Esophagus muscularis mucosa (tissue), 4 donors: ENCODE measurements around the gene FGFR2. TPM values are rescaled to one million over a fixed set of nuclear protein-coding genes. Genes with fewer than 3 reads are reported as not detected.

Experiments used
- DNase-seq: peaks from one replicate; pipeline ENCODE4 v3.0.0-alpha.2; 2017; ENCODE audit errors: extremely low spot score
- H3K27ac ChIP-seq, 4 donors: fragments of 200-600 bp; sonication (generic); replicated peaks in 1 of 4; 1 replicate in 3 of 4; 2 replicates in 1 of 4; pipeline ENCODE4 v1.5.1; 2016 to 2019; ENCODE audit warnings: mild to moderate bottlenecking in 1 of 4
- H3K27me3 ChIP-seq, 4 donors: fragments of 200-600 bp; sonication (generic); one replicate each; pipeline versions ENCODE4 v1.5.1 to v1.6.0; 2016 to 2019
- H3K36me3 ChIP-seq, 4 donors: fragments of 200-600 bp; sonication (generic); one replicate each; pipeline ENCODE4 v1.5.1; 2016 to 2019
- H3K4me1 ChIP-seq, 4 donors: fragments of 200-600 bp; sonication (generic); one replicate each; pipeline ENCODE4 v1.5.1; 2016 to 2019
- H3K4me3 ChIP-seq, 4 donors: fragments of 200-600 bp; sonication (generic); 1 replicate in 2 of 4; 2 replicates in 2 of 4; pipeline ENCODE4 v1.5.1; 2016 to 2019; ENCODE audit warnings: mild to moderate bottlenecking in 4 of 4, moderate library complexity in 1 of 4
- H3K9me3 ChIP-seq, 4 donors: fragments of 200-600 bp; sonication (generic); 1 replicate in 3 of 4; 2 replicates in 1 of 4; pipeline ENCODE4 v1.5.1; 2016 to 2019
- CTCF ChIP-seq, 3 experiments: fragments of 200-600 bp in 2 of 3; fragments of 450-650 bp in 1 of 3; sonication (generic) in 2 of 3; IDR thresholded peaks; one replicate each; pipeline ENCODE4 v1.5.1; 2017 to 2019; ENCODE audit warnings: antibody characterized with exemption in 3 of 3, mild to moderate bottlenecking in 2 of 3, moderate library complexity in 1 of 3
- EP300 ChIP-seq: sonication (generic); formaldehyde crosslinking; IDR thresholded peaks from one replicate; pipeline ENCODE4 v1.6.1; 2017; ENCODE audit warnings: antibody characterized with exemption
- POLR2A ChIP-seq: fragments of 450-650 bp; IDR thresholded peaks from one replicate; pipeline ENCODE4 v1.6.1; 2017; ENCODE audit warnings: antibody characterized with exemption, moderate library complexity, mild to moderate bottlenecking, low read depth
- POLR2AphosphoS5 ChIP-seq, 2 donors: sonication (generic); formaldehyde crosslinking; IDR thresholded peaks; one replicate each; pipeline ENCODE4 v1.6.1; 2017; ENCODE audit warnings: antibody characterized with exemption in 2 of 2
- WGBS: methylation state at CpG from one replicate; pipeline ENCODE4 v1.1.5; 2018; 5-methylcytosine and 5-hydroxymethylcytosine counted together
- intact Hi-C: fragments of 100-400 bp; cut with DNase I; formaldehyde crosslinking; loops from one replicate; pipeline ENCODE4 v1.15.1; 2023
- total RNA-seq, 4 donors: library from RNA; depleted of rRNA; stranded (reverse); fragments of >200 nt; gene quantifications; one replicate each; pipeline versions ENCODE4 v1.1.0 to v1.2.1, GENCODE V29; 2016

The FGFR2 gene
- total RNA-seq, 4 donors from 2014 or later = 58.6 to 74.0 (median 60.5) TPM

- H3K4me1 ChIP-seq = peaks cover 0 to 92% (median 87%) of the 10 kb centered on the region in 4 donors
Measured at GRCh38 chr10:121577568-121577967, 20.7 kb downstream of the FGFR2 start.

DNA sequence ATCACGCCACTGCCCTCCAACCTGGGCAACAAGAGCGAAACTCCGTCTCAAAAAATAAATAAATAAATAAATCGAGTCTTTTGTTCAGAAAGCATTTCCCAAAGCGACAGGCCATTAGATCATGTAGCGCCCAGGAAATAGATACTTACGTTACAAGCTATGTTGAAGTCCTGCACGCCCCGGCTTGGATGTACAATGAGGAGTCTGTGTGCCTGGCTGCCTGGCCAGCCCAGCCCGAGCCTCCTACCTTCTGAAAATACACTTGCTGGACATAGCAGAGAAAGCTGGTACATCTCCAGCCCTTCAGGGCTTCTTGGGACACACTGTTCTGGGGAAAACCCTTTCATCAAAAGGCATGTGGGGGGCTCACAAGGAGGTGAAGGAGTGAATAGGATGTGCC is 22.1 kb downstream of the FGFR2 start:
- Histone ChIP-seq H3K4me3 (no peak overlapping the region), H3K4me1 (peaks cover 0 to 87% (median 84%) of the 10 kb centered on the region in 4 donors), H3K27ac (peak overlapping the region; percentile 77 to 85 (median 82)), H3K27me3 (no peaks in the 10 kb centered on the region), H3K36me3 (no peaks in the 10 kb centered on the region), H3K9me3 (no peaks in the 10 kb centered on the region)
- DNase-seq = no peak
- intact Hi-C loops = no loop called here
- 89% methylated on average over 10 of the region's 10 CpGs for WGBS
- peak in 1 of 2 donors; percentile 11 for TF ChIP-seq POLR2AphosphoS5 (IDR thresholded peaks at IDR 0.05)
- no peak for TF ChIP-seq CTCF (IDR thresholded peaks at IDR 0.05)

More at GRCh38 chr10:121577568-121577967, 20.7 kb downstream of the FGFR2 start:
- 59% methylated on average over 8 of the region's 8 CpGs for WGBS
- no peaks in the 10 kb centered on the region for H3K36me3 ChIP-seq
- no peaks in the 10 kb centered on the region for H3K27me3 ChIP-seq
- intact Hi-C loops = no loop called here
- DNase-seq = no peak
- H3K9me3 ChIP-seq = no peaks in the 10 kb centered on the region
- no peak overlapping the region for H3K4me3 ChIP-seq
- TF ChIP-seq POLR2A (no peak), POLR2AphosphoS5 (IDR thresholded peaks at IDR 0.05) (no peak), CTCF (IDR thresholded peaks at IDR 0.05) (no peak), EP300 (no peak)
- peak overlapping the region; percentile 80 to 85 (median 82) for H3K27ac ChIP-seq

DNA sequence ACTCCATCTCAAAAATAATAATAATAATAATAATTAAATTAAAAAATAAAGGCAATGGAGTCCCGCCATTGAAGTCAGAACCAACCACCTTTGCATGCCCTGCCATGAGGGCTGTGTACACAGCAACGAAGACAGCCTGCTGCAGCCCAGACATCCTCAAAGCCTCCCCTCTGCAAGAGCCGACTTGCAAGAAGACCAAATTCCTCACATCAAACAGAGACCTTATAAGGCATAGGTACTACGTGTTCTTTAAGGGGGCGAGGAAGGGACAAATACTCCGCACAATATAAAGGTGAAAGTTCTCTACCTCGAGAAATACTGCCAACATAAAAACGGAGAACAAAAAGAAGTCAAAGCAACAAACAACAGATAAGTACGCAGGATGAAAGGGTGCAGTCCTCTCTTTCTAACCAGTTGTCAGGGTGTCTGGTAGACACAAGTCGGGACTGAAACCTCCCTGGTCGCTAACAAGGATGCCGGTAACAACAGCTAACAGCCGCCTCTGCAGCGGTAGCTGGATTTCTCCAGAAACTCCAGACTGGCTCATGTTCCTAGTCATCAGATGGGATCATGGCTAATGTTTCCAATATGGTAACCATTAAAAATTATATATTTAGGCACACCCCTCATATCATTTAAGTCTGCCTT is 23.6 kb downstream of the FGFR2 start:
- no peaks in the 10 kb centered on the region for H3K9me3 ChIP-seq
- peak overlapping the region; percentile 77 to 85 (median 82) for H3K27ac ChIP-seq
- H3K4me1 ChIP-seq = peaks cover 0 to 82% (median 78%) of the 10 kb centered on the region in 4 donors
- WGBS = 56% methylated on average over 14 of the region's 14 CpGs
- TF ChIP-seq CTCF (IDR thresholded peaks at IDR 0.05) (no peak), POLR2AphosphoS5 (IDR thresholded peaks at IDR 0.05) (peak; percentile 37 to 44), EP300 (peak; percentile 57), POLR2A (no peak)
- DNase-seq = no peak
- no peaks in the 10 kb centered on the region for H3K27me3 ChIP-seq
- H3K36me3 ChIP-seq = no peaks in the 10 kb centered on the region
- intact Hi-C loops = no loop called here
- peak overlapping the region; percentile 28 to 49 (median 34) for H3K4me3 ChIP-seq

- TF ChIP-seq CTCF (IDR thresholded peaks at IDR 0.05) (no peak), POLR2AphosphoS5 (IDR thresholded peaks at IDR 0.05) (no peak), EP300 (no peak), POLR2A (no peak)
- H3K36me3 ChIP-seq = no peaks in the 10 kb centered on the region
- no peak for DNase-seq
- 72% methylated on average over 8 of the region's 8 CpGs for WGBS
- intact Hi-C loops = no loop called here
- H3K4me3 ChIP-seq = peak overlapping the region; percentile 24 to 34 (median 27)
- no peaks in the 10 kb centered on the region for H3K9me3 ChIP-seq
- H3K27me3 ChIP-seq = no peaks in the 10 kb centered on the region
- peak overlapping the region; percentile 77 to 85 (median 82) for H3K27ac ChIP-seq
- peaks cover 0 to 77% (median 70%) of the 10 kb centered on the region in 4 donors for H3K4me1 ChIP-seq
Measured at GRCh38 chr10:121573538-121573941, 24.7 kb downstream of the FGFR2 start.
